Measurements from ENCODE around the gene EXOC6B.

GRCh38 chr2:72669121-72669520, 156.7 kb downstream of the EXOC6B start:
- TF ChIP-seq POLR2AphosphoS5 (IDR thresholded peaks at IDR 0.05; ENCODE audit: borderline replicate concordance, low read depth, low read length) = no peak
- no peak for TF ChIP-seq EZH2 (IDR thresholded peaks at IDR 0.05)

All from SK-N-MC (cell line).